HepG2 (cell line): ENCODE results near the gene DCLK1. TPM values are rescaled to one million over a fixed set of nuclear protein-coding genes. Genes with fewer than 3 reads are reported as not detected.

Source experiments
- ATAC-seq: fragments of 200-7000 bp; cut with Tn5 transposase; 3 replicates; pipeline ENCODE4 v1.9.1; 2020; ENCODE audit warnings: mild to moderate bottlenecking, moderate library complexity
- BruUV-seq: library from RNA; stranded (reverse); fragments of 400-500 nt; replicated peaks from 2 replicates; lab custom pipeline; 2021; lab: Mats Ljungman, UMichigan
- CTCF ChIA-PET: fragments of 300-600 bp; formaldehyde crosslinking; extraction: SDS; loops from one replicate; lab custom pipeline; 2021; ENCODE audit warnings: low total read pairs, inconsistent platforms, low intra/inter-chr PET ratio; lab: Yijun Ruan, JAX
- POLR2A ChIA-PET: fragments of 350-600 bp; sonication (Branson Sonifier 250); formaldehyde crosslinking; loops from one replicate; lab custom pipeline; 2020; ENCODE audit warnings: antibody characterized with exemption, inconsistent platforms; lab: Yijun Ruan, JAX
- DNase-seq: peaks from one replicate; pipeline ENCODE4 v3.0.0-alpha.2; 2015; ENCODE audit warnings: low spot score
- FAIRE-seq: peaks from 3 replicates; lab custom pipeline; 2011; peaks lifted over from hg19 to GRCh38; lab: Jason Lieb, UNC
- H2AFZ ChIP-seq: one replicate; pipeline ENCODE4 v1.6.1; 2011; ENCODE audit warnings: low read length, inconsistent platforms
- H3K27ac ChIP-seq: fragments of 300-600 bp; 3 replicates; pipeline ENCODE4 v1.8.0; 2011; ENCODE audit warnings: mixed run types, mild to moderate bottlenecking, mixed read lengths, low read length, inconsistent platforms; ENCODE audit not compliant: insufficient read depth; ENCODE audit errors: extremely low read length
- H3K27me3 ChIP-seq, 2 experiments: fragments of 200-600 bp in 1 of 2; 2 replicates in 1 of 2; 3 replicates in 1 of 2; pipeline versions ENCODE4 v1.6.0 to v1.8.0; 2011; ENCODE audit warnings: low read length in 2 of 2, mild to moderate bottlenecking in 2 of 2, moderate library complexity in 2 of 2, inconsistent platforms in 1 of 2; ENCODE audit not compliant: insufficient read depth in 2 of 2, control insufficient read depth in 1 of 2
- H3K36me3 ChIP-seq, 2 experiments: fragments of 200-600 bp in 1 of 2; replicated peaks in 1 of 2; 2 replicates in 1 of 2; 3 replicates in 1 of 2; pipeline versions ENCODE4 v1.5.1 to v1.8.0; 2011; ENCODE audit warnings: low read length in 2 of 2, inconsistent platforms in 1 of 2; ENCODE audit not compliant: insufficient read depth in 2 of 2, control insufficient read depth in 1 of 2
- H3K4me1 ChIP-seq: 2 replicates; pipeline ENCODE4 v1.5.1; 2012; ENCODE audit warnings: low read length, inconsistent platforms; ENCODE audit not compliant: insufficient read depth
- H3K4me2 ChIP-seq: 2 replicates; pipeline ENCODE4 v1.6.0; 2011; ENCODE audit warnings: low read depth, low read length, inconsistent platforms
- H3K4me3 ChIP-seq, 3 experiments: fragments of 200-600 bp in 1 of 3; sonication (generic), shearing (Covaris generic) in 1 of 3; replicated peaks in 1 of 3; 2 replicates each; pipeline ENCODE4 v1.5.1; 2011 to 2016; ENCODE audit warnings: low read length in 3 of 3, inconsistent platforms in 2 of 3, low read depth in 2 of 3, mild to moderate bottlenecking in 2 of 3, control low read depth in 1 of 3, mixed read lengths in 1 of 3; ENCODE audit not compliant: insufficient read depth in 1 of 3
- H3K79me2 ChIP-seq: one replicate; pipeline ENCODE4 v1.6.1; 2011; ENCODE audit warnings: low read length, inconsistent platforms; ENCODE audit not compliant: insufficient read depth
- H3K9ac ChIP-seq: 2 replicates; pipeline ENCODE4 v1.6.0; 2011; ENCODE audit warnings: mild to moderate bottlenecking, low read depth, low read length, inconsistent platforms; ENCODE audit not compliant: insufficient read depth
- H3K9me3 ChIP-seq: 2 replicates; pipeline ENCODE4 v1.5.1; 2012; ENCODE audit warnings: mild to moderate bottlenecking, low read length
- H4K20me1 ChIP-seq: 2 replicates; pipeline ENCODE4 v1.6.0; 2011; ENCODE audit warnings: inconsistent platforms, mild to moderate bottlenecking, low read length, moderate library complexity; ENCODE audit not compliant: insufficient read depth
- FOXC1 ChIP-seq: sonication (generic); formaldehyde crosslinking; IDR thresholded peaks from 2 replicates; pipeline ENCODE4 v1.8.0; 2022; ENCODE audit warnings: mild to moderate bottlenecking, missing genetic modification reagents, borderline replicate concordance
- FOXO1 ChIP-seq: sonication (generic); formaldehyde crosslinking; IDR thresholded peaks from 2 replicates; pipeline ENCODE4 v1.4.0; 2020; ENCODE audit warnings: missing genetic modification reagents
- HNRNPLL ChIP-seq: fragments of 200-400 bp; formaldehyde crosslinking; IDR thresholded peaks from 2 replicates; pipeline ENCODE4 v1.6.1; 2017; ENCODE audit warnings: mild to moderate bottlenecking, low read depth, low read length; ENCODE audit not compliant: poor library complexity, severe bottlenecking
- MEIS1 ChIP-seq: sonication (generic); formaldehyde crosslinking; IDR thresholded peaks from 2 replicates; pipeline ENCODE4 v1.9.0; 2021; ENCODE audit warnings: mild to moderate bottlenecking, missing genetic modification reagents, moderate library complexity, borderline replicate concordance
- REPIN1 ChIP-seq: sonication (generic); formaldehyde crosslinking; IDR thresholded peaks from 2 replicates; pipeline ENCODE4 v1.8.0; 2022; ENCODE audit warnings: missing genetic modification reagents, low read depth, mild to moderate bottlenecking, borderline replicate concordance
- SNAI1 ChIP-seq: sonication (generic); formaldehyde crosslinking; IDR thresholded peaks from 2 replicates; pipeline ENCODE4 v1.5.0; 2020; ENCODE audit warnings: mild to moderate bottlenecking, missing genetic modification reagents, borderline replicate concordance
- ZNF234 ChIP-seq: sonication (generic); formaldehyde crosslinking; conservative IDR thresholded peaks from 2 replicates; pipeline ENCODE4 v1.5.1; 2020; ENCODE audit warnings: mild to moderate bottlenecking, missing genetic modification reagents
- ZNF530 ChIP-seq: sonication (generic); formaldehyde crosslinking; IDR thresholded peaks from 2 replicates; pipeline ENCODE4 v1.5.0; 2020; ENCODE audit warnings: low read depth, mild to moderate bottlenecking, missing genetic modification reagents
- WGBS: methylation state at CpG from one replicate; pipeline ENCODE4 v1.1.6; 2017; ENCODE audit warnings: low lambda C conversion rate; 5-methylcytosine and 5-hydroxymethylcytosine counted together
- in situ Hi-C: cut with HindIII; loops from 2 replicates; pipeline ENCODE4 v1.10.0; 2017; ENCODE audit warnings: low pct_unique_long_range_greater_than_20kb; ENCODE audit not compliant: extremely low pct_ligation_motif_present
- intact Hi-C: fragments of 100-400 bp; cut with micrococcal nuclease; formaldehyde crosslinking; loops from one replicate; pipeline ENCODE4 v1.10.0; 2022; ENCODE audit not compliant: unreplicated experiment
- polyA plus RNA-seq, 8 experiments: library from polyadenylated mRNA; depleted of rRNA in 3 of 8; stranded (reverse) in 7 of 8; unstranded in 1 of 8; fragments of >200 nt; fragmentation: Illumina TruSeq in 4 of 8; extraction: Trizol in 4 of 8; gene quantifications; 2 replicates each; pipeline versions ENCODE4 v1.2.1 to v1.2.3, GENCODE V29; 2011 to 2016; ENCODE audit warnings: low read depth in 4 of 8, missing spikeins in 1 of 8, mixed read lengths in 1 of 8; ENCODE audit not compliant: insufficient read depth in 1 of 8
- total RNA-seq, 5 experiments: library from RNA; depleted of rRNA; stranded (reverse); fragments of >200 nt; fragmentation: Illumina TruSeq; extraction: Trizol; gene quantifications; 2 replicates each; pipeline ENCODE4 v1.2.3, GENCODE V29; 2016; ENCODE audit warnings: low read depth in 1 of 5
- TF ChIP-seq, protein P1 (sequence below): sonication (generic); formaldehyde crosslinking; IDR thresholded peaks from 2 replicates; pipeline ENCODE4 v1.5.0; 2020; ENCODE audit warnings: missing genetic modification reagents
- TF ChIP-seq, protein P2 (sequence below): sonication (generic); formaldehyde crosslinking; IDR thresholded peaks from 2 replicates; pipeline ENCODE4 v1.5.1; 2020; ENCODE audit warnings: missing genetic modification reagents, mild to moderate bottlenecking, borderline replicate concordance
- TF ChIP-seq, protein P3 (sequence below): sonication (generic); formaldehyde crosslinking; IDR thresholded peaks from 2 replicates; pipeline ENCODE4 v1.4.0; 2020; ENCODE audit warnings: missing genetic modification reagents, borderline replicate concordance
- TF ChIP-seq, protein P4 (sequence below): sonication (generic); formaldehyde crosslinking; IDR thresholded peaks from 2 replicates; pipeline ENCODE4 v1.4.0; 2020; ENCODE audit warnings: missing genetic modification reagents; ENCODE audit errors: not compliant biosample characterization
- TF ChIP-seq, protein P5 (sequence below): sonication (generic); formaldehyde crosslinking; IDR thresholded peaks from 2 replicates; pipeline ENCODE4 v1.5.0; 2020; ENCODE audit warnings: mild to moderate bottlenecking, missing genetic modification reagents

The DCLK1 gene
- total and polyA plus RNA-seq, 2 of the 13 experiments (the other 11 are each of a cell fraction or from before 2014, with no cell fraction given) = not detected

DNA sequence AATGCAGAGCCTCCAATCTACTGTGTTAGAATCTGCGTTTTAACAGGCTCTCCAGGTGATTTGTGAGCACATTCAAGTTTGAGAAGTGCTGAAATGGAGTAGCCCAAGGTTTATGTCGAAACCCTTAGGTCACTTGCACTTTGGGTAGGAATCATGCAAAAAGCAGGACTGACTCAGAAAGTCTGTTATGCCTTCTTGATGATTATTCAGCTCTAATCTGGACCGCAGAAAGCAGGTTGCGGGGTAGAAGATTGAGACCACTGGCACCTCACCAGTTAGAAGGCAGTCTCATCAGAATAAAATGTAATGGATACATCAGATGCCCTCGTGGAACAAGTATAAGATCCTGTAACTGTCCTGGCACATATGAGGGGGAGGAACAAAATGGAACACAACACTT is 326.3 kb downstream of the DCLK1 start (continued):
- no peak for TF ChIP-seq FOXC1 (CRISPR knock-in tag)

DNA sequence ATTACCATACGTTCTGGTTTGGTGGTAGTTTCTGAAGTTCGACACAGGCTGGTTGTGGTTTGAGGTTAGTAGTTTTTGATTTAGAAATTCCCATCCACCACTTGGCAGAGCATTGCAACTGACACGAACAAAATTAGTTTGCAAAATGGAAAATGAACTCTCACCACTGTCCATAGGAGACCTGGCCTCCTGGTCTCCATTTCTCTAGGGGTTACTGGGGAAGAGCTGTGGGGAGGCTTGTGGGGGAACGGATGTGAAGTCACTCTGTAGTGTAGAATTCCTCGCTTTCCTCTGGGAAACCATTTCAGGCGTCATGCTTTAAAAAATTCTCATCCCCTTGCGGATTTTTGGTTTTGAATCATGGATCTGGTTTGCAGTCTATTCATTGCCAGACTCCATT is 333.2 kb downstream of the DCLK1 start:
- Histone ChIP-seq H3K36me3 (no peaks in the 10 kb centered on the region), H3K4me1 (no peaks in the 10 kb centered on the region), H3K27ac (no peak overlapping the region), H3K9me3 (no peaks in the 10 kb centered on the region), H3K4me2 (no peak overlapping the region), H2AFZ (no peak overlapping the region), H3K79me2 (no peaks in the 10 kb centered on the region), H3K4me3 (no peak overlapping the region), H3K9ac (no peak overlapping the region), H4K20me1 (no peaks in the 10 kb centered on the region), H3K27me3 (peaks cover 2 to 3% of the 10 kb centered on the region in 2 experiments; a peak in 2 of 5 replicates)
- in situ Hi-C loops = no loop called here
- ChIA-PET POLR2A (no interaction called here), CTCF (no interaction called here)
- WGBS = 0% methylated on average over 7 of the region's 7 CpGs
- no peak for ATAC-seq
- FAIRE-seq = no peak
- no TSS peak for BruUV-seq
- intact Hi-C loops = no loop called here
- no peak for DNase-seq
- no peak for TF ChIP-seq ZNF530 (CRISPR knock-in tag)
- TF ChIP-seq SNAI1 (CRISPR knock-in tag) = no peak
- TF ChIP-seq, protein P1, sequence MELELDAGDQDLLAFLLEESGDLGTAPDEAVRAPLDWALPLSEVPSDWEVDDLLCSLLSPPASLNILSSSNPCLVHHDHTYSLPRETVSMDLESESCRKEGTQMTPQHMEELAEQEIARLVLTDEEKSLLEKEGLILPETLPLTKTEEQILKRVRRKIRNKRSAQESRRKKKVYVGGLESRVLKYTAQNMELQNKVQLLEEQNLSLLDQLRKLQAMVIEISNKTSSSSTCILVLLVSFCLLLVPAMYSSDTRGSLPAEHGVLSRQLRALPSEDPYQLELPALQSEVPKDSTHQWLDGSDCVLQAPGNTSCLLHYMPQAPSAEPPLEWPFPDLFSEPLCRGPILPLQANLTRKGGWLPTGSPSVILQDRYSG (CRISPR knock-in tag) = no peak
- TF ChIP-seq, protein P2, sequence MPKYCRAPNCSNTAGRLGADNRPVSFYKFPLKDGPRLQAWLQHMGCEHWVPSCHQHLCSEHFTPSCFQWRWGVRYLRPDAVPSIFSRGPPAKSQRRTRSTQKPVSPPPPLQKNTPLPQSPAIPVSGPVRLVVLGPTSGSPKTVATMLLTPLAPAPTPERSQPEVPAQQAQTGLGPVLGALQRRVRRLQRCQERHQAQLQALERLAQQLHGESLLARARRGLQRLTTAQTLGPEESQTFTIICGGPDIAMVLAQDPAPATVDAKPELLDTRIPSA = no peak
- no peak for TF ChIP-seq MEIS1 (CRISPR knock-in tag)
- no peak for TF ChIP-seq FOXO1
- TF ChIP-seq, protein P3, sequence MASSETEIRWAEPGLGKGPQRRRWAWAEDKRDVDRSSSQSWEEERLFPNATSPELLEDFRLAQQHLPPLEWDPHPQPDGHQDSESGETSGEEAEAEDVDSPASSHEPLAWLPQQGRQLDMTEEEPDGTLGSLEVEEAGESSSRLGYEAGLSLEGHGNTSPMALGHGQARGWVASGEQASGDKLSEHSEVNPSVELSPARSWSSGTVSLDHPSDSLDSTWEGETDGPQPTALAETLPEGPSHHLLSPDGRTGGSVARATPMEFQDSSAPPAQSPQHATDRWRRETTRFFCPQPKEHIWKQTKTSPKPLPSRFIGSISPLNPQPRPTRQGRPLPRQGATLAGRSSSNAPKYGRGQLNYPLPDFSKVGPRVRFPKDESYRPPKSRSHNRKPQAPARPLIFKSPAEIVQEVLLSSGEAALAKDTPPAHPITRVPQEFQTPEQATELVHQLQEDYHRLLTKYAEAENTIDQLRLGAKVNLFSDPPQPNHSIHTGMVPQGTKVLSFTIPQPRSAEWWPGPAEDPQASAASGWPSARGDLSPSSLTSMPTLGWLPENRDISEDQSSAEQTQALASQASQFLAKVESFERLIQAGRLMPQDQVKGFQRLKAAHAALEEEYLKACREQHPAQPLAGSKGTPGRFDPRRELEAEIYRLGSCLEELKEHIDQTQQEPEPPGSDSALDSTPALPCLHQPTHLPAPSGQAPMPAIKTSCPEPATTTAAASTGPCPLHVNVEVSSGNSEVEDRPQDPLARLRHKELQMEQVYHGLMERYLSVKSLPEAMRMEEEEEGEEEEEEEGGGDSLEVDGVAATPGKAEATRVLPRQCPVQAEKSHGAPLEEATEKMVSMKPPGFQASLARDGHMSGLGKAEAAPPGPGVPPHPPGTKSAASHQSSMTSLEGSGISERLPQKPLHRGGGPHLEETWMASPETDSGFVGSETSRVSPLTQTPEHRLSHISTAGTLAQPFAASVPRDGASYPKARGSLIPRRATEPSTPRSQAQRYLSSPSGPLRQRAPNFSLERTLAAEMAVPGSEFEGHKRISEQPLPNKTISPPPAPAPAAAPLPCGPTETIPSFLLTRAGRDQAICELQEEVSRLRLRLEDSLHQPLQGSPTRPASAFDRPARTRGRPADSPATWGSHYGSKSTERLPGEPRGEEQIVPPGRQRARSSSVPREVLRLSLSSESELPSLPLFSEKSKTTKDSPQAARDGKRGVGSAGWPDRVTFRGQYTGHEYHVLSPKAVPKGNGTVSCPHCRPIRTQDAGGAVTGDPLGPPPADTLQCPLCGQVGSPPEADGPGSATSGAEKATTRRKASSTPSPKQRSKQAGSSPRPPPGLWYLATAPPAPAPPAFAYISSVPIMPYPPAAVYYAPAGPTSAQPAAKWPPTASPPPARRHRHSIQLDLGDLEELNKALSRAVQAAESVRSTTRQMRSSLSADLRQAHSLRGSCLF (CRISPR knock-in tag) = no peak
- TF ChIP-seq, protein P4, sequence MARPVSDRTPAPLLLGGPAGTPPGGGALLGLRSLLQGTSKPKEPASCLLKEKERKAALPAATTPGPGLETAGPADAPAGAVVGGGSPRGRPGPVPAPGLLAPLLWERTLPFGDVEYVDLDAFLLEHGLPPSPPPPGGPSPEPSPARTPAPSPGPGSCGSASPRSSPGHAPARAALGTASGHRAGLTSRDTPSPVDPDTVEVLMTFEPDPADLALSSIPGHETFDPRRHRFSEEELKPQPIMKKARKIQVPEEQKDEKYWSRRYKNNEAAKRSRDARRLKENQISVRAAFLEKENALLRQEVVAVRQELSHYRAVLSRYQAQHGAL (CRISPR knock-in tag) = no peak
- TF ChIP-seq, protein P5, sequence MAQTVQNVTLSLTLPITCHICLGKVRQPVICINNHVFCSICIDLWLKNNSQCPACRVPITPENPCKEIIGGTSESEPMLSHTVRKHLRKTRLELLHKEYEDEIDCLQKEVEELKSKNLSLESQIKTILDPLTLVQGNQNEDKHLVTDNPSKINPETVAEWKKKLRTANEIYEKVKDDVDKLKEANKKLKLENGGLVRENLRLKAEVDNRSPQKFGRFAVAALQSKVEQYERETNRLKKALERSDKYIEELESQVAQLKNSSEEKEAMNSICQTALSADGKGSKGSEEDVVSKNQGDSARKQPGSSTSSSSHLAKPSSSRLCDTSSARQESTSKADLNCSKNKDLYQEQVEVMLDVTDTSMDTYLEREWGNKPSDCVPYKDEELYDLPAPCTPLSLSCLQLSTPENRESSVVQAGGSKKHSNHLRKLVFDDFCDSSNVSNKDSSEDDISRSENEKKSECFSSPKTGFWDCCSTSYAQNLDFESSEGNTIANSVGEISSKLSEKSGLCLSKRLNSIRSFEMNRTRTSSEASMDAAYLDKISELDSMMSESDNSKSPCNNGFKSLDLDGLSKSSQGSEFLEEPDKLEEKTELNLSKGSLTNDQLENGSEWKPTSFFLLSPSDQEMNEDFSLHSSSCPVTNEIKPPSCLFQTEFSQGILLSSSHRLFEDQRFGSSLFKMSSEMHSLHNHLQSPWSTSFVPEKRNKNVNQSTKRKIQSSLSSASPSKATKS (CRISPR knock-in tag) = no peak
- no peak for TF ChIP-seq ZNF234 (CRISPR knock-in tag)
- TF ChIP-seq REPIN1 (CRISPR knock-in tag) = no peak
- no peak for TF ChIP-seq HNRNPLL
